Hematopoietic multipotent progenitor cell treated with erythropoietin and hydrocortisone succinate and interleukin-3 and kit ligand, for 8 days (in vitro differentiated cells): ENCODE results near the gene CHIC2.
"Not testable (repeated sequence)": the region's sequence is repeated elsewhere in the genome, so short reads cannot be mapped to it uniquely, and the experiment has no call there.

Source experiments
- DNase-seq: peaks from one replicate; pipeline ENCODE4 v3.0.0-alpha.2; 2015

Gene CHIC2

GRCh38 chr4:54056360-54056759 is 8.0 kb downstream of the CHIC2 start:
- no peak for DNase-seq

- DNase-seq, result no peak
Measured at GRCh38 chr4:54055494-54055893, 8.9 kb downstream of the CHIC2 start.

- peak; percentile 79 for DNase-seq
Measured at GRCh38 chr4:54054501-54054900, 9.9 kb downstream of the CHIC2 start.

GRCh38 chr4:54053322-54053721 is 11.1 kb downstream of the CHIC2 start:
- not testable (repeated sequence) for DNase-seq

- DNase-seq, result no peak
Measured at GRCh38 chr4:54050214-54050904, 14.0 kb downstream of the CHIC2 start.

DNA sequence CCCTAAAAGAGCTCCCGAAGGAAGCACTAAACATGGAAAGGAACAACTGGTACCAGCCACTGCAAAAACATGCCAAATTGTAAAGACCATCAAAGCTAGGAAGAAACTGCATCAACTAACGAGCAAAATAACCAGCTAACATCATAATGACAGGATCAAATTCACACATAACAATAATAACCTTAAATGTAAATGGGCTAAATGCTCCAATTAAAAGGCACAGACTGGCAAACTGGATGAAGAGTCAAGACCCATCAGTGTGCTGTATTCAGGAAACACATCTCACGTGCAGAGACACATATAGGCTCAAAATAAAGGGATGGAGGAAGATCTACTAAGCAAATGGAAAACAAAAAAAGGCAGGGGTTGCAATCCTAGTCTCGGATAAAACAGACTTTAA is 20.8 kb downstream of the CHIC2 start:
- DNase-seq, result not testable (repeated sequence)

GRCh38 chr4:54041933-54042332 is 22.5 kb downstream of the CHIC2 start:
- DNase-seq, result no peak

DNA sequence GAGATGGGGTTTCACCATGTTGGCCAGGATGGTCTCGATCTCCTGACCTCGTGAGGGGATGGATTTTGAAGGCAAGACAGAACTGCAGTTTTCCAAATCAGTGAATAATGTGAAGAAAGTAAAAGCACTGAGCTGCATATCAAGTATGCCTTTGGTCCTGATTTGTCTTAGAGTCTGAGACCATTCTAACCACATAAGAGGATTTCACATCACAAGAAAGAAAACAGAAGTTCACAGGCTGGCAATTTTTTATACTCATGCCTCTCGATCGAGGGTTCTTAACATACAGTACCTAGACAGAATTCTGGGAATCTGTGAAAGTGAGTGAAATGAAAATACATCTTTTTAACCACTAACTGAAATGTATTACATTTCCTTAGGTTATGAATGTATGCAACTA is 23.3 kb downstream of the CHIC2 start:
- no peak for DNase-seq

- no peak for DNase-seq
Measured at GRCh38 chr4:54038056-54038455, 26.3 kb downstream of the CHIC2 start.

GRCh38 chr4:54036184-54036583 is 28.2 kb downstream of the CHIC2 start:
- no peak for DNase-seq

DNA sequence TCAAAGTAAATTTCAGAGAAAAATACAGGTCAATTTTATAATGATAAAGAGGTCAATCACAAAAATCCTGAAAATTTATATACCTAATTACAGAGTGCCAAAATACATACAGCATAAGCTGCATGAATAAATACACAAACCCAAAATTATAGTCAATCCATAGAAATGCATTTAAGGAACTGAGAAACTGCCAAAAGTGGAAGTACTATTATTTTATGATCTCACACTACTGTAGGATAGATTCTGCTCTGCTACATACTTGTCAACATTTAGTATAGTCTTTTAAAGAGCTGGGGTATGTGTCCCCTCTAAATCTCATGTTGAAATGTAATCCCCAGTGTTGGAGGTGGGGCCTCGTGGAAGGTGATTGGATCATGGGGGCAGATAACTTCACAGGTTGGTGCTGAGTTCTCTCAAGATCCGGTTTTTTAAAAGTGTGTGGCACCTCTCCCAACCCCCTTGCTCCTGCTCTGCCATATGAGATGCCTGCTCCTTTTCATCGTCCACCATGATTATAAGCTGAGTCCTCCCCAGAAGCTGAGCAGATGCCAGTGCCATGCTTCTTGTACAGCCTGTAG is 31.8 kb downstream of the CHIC2 start:
- no peak for DNase-seq

GRCh38 chr4:54027311-54027710 is 37.1 kb downstream of the CHIC2 start:
- no peak for DNase-seq

DNA sequence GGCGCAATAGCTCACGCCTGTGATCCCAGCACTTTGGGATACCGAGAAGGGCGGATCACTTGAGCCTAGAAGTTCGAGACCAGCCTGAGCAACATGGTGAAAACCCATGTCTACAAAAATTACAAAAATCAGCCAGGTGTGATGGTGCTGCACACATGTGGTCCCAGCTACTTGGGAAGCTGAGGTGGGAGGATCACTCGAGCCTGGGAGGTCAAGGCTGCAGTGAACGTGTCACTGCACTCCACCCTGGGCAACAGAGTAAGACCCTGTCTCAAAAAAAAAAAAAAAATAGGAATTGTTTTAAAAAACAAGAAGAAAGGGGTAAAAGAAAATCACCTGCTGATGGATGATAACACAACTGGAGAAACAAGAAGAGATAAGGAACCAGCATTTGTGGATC is 38.8 kb downstream of the CHIC2 start:
- no peak for DNase-seq

DNA sequence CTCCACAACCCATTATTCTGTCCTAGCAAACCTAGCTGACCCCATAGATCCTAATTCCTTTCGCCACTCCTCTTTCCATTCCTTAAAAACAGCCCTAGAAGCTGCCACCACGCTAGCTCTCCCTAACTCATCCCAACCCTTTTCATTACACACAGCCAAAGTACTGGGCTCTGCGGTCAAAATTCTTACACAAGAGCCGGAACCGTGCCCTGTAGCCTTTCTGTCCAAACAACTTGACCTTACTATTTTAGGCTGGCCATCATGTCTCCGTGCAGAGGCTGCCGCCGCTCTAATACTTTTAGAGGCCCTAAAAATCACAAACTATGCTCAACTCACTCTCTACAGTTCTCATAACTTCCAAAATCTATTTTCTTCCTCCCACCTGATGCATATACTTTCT is 41.4 kb downstream of the CHIC2 start:
- DNase-seq, result not testable (repeated sequence)

DNA sequence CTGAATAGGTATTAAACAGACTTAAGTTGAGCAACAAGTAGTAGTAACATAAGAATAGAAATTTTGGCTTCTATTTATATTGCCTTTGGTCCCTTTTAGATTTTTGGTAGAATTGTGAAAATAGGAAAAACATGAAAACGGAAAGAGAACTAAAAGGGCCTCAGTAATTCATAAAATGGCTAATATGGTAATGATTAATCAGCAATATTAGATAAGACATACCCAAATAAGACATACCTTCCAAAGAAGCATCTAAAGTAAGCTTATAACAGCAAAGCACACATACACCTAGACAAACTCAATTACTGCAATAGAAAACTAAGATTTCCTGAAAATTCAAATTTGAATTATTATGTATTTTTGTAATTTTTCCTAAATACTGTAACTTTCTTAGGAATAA is 46.4 kb downstream of the CHIC2 start:
- DNase-seq, result no peak

- no peak for DNase-seq
Measured at GRCh38 chr4:54017308-54017707, 47.1 kb downstream of the CHIC2 start.

- no peak for DNase-seq
Measured at GRCh38 chr4:54016504-54016903, 47.9 kb downstream of the CHIC2 start.

- DNase-seq, result no peak
Measured at GRCh38 chr4:54015423-54016030, 48.9 kb downstream of the CHIC2 start.

DNA sequence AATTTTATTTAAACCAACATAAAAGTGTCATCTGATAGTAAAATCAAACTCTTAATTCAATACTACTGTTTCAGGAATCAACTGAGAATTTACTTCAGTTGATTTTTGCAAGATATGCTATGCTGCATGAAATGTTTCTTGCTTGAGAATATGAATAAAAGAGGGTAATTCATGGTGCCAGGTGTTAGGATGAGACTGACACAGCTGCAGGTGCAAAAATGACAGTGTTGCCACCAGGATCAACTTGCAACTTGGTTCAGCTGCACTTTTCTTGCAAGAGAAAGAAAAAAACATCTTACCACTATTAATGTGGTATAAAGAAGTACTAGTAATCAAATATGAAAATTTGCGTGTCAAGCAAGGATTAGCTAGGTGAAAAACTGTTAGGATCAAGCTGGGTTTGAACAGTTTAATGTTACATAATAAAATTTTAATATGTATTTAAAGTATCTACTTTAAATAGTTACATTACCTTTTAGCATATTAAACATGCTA is 49.7 kb downstream of the CHIC2 start:
- DNase-seq, result no peak

- no peak for DNase-seq
Measured at GRCh38 chr4:54011201-54011600, 53.2 kb downstream of the CHIC2 start.

DNA sequence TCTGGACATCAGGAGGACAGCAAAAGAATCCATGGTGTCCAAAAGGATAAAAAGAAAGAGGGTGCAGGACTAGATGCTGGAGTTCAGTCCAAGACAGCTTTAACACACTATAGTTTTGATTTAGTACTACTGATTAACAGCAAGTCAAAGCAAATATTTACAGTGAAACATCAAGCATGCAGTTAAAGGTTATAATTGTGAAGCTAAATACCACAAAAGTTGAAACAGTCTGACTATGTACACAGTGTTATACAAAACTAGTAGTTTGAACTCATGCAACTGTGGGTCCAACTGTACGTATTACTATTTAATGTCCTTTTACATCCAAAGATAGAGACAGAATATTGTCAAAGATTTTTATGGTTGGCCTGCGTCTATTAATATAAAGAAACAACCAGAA is 57.6 kb downstream of the CHIC2 start:
- DNase-seq, result no peak

DNA sequence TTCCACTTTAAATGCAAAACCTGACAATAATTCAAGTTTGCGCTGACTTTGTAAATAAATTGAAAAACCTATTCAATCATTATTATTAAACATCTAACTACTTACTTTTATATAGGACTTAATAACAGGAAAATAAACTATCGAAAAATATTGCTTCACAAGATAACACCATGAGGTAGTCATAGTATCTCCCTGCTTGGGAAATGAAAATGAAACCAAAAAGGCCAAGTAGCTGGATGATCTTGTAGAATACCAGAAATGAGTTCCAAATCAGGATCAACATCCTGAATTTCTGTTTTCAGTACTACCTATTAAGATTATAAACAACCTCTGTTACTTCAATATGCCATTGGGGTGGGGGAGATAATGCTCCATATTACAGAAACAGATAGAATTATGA is 58.9 kb downstream of the CHIC2 start:
- DNase-seq, result no peak

DNA sequence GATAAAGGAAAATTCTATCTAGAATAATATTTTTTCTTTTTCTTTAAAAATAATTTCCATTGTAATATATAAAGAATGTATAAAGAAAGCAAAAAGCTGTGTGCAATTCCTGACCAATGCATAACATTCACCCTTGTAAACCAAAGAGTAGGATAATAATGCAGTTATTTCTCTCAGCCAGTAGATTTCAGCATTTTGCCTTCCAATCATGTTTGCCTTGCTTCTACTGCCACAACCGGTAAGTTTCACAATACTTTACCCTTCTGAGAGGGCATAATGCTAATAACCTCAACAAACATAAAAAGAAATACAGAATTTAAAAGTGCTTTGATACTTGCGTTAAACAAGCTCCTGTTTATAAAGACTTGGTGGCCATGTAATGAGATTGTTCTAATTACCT is 59.9 kb downstream of the CHIC2 start:
- no peak for DNase-seq

- DNase-seq, result no peak
Measured at GRCh38 chr4:54001668-54002365, 62.6 kb downstream of the CHIC2 start.
